Measurements from ENCODE around the gene PRPF39.

DNA sequence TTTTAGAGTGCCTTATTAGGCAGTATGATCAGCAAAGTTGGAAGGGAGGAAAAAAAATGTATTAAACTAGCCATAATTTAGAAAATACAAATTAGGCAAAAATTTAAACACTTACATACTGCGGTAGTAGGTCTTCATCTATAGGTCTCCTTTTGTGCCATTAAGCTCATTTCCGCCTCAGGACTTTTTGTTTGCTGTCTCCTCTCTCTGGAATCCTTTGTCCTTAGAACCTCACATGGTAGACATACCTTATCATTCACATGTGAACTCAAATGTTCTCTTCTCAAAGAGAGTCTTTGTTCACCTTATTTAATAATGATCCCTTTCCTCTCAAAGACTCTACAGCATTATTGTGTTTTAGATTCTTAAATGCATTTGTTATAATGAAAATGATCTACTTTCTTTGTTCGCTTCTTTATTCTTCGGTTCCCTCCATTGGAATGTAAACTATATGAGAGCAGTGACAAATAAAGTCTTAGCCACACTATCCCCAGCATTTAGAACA lies 66.5 kb downstream of the PRPF39 start:
- TF ChIP-seq CTCF (IDR thresholded peaks at IDR 0.05) (no peak), POLR2A (IDR thresholded peaks at IDR 0.05) (no peak)
